Gastroesophageal sphincter (tissue), 3 donors: ENCODE results near the gene DNAAF3.

ENCODE experiments used
- EP300 ChIP-seq: sonication (generic); formaldehyde crosslinking; IDR thresholded peaks from one replicate; pipeline ENCODE4 v1.6.1; 2017; ENCODE audit warnings: antibody characterized with exemption, mild to moderate bottlenecking
- POLR2A ChIP-seq, 2 donors: fragments of 450-650 bp; IDR thresholded peaks; one replicate each; pipeline ENCODE4 v1.6.1; 2017; ENCODE audit warnings: antibody characterized with exemption in 2 of 2, mild to moderate bottlenecking in 2 of 2, moderate library complexity in 1 of 2
- POLR2AphosphoS5 ChIP-seq: sonication (generic); formaldehyde crosslinking; IDR thresholded peaks from one replicate; pipeline ENCODE4 v1.6.1; 2017; ENCODE audit warnings: antibody characterized with exemption
- TF ChIP-seq, protein P1 (sequence below), 4 experiments: fragments of 200-600 bp in 2 of 4; fragments of 450-650 bp in 2 of 4; sonication (generic) in 1 of 4; IDR thresholded peaks; one replicate each; pipeline ENCODE4 v1.5.1; 2017 to 2019; ENCODE audit warnings: antibody characterized with exemption in 4 of 4, mild to moderate bottlenecking in 2 of 4, moderate library complexity in 2 of 4

DNA sequence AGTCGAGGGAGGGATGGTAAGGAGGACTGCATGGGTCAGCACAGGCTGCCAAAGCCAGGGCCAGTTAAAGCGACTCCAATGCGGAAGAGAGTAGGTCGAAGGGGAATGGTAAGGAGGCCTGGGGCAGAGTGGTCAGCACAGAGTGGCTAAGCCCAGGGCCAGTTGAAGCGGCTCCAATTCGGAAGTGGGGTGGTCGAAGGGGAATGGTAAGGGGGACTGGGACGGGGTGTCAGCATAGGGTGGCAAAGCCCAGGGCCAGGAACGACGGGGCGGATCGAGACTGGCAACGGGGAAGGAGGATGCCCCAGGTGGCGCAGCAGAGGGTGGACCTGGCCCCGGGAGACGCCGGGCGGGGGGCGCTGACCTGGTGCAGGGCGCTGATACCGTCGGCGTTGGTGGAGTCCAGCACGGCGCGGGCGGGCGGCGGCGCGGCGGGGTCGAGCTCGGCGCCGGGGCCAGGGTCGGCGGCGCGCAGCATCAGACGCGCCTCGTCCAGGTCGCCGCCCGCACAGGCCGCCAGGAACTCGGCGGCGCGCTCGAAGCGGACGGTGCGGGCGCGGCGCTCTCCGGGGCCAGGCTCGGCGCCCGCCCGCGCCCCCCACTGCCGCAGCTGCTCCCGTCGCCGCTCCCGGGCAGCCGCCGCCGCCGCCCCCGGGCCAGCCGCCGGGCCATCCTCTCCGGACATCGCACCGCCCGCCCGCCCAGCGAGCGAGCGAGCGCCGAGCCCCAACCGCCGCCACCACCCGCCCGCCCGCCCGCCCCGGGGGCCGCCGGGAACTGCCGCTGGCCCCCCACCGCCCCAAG lies 49.4 kb downstream of the DNAAF3 start, which contains the start of gene PPP1R12C:
- peak; percentile 35 to 79 for TF ChIP-seq POLR2A (IDR thresholded peaks at IDR 0.05)
- TF ChIP-seq, protein P1, sequence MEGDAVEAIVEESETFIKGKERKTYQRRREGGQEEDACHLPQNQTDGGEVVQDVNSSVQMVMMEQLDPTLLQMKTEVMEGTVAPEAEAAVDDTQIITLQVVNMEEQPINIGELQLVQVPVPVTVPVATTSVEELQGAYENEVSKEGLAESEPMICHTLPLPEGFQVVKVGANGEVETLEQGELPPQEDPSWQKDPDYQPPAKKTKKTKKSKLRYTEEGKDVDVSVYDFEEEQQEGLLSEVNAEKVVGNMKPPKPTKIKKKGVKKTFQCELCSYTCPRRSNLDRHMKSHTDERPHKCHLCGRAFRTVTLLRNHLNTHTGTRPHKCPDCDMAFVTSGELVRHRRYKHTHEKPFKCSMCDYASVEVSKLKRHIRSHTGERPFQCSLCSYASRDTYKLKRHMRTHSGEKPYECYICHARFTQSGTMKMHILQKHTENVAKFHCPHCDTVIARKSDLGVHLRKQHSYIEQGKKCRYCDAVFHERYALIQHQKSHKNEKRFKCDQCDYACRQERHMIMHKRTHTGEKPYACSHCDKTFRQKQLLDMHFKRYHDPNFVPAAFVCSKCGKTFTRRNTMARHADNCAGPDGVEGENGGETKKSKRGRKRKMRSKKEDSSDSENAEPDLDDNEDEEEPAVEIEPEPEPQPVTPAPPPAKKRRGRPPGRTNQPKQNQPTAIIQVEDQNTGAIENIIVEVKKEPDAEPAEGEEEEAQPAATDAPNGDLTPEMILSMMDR (IDR thresholded peaks at IDR 0.05), result no peak
- TF ChIP-seq POLR2AphosphoS5, result no peak
- no peak for TF ChIP-seq EP300
